PC-3 (cell line): ENCODE data around the gene FLT3. TPM values are rescaled to one million over a fixed set of nuclear protein-coding genes. Genes with fewer than 3 reads are reported as not detected.

Source experiments
- ATAC-seq: fragments of 200-7000 bp; cut with Tn5 transposase; 2 replicates; pipeline ENCODE4 v1.9.1; 2020; ENCODE audit warnings: mild to moderate bottlenecking, moderate library complexity
- BruUV-seq: library from RNA; stranded (reverse); fragments of 400-500 nt; replicated peaks from 2 replicates; lab custom pipeline; 2021; lab: Mats Ljungman, UMichigan
- CTCF ChIA-PET: fragments of 300-600 bp; sonication (Branson Sonifier 250); formaldehyde crosslinking; loops from one replicate; lab custom pipeline; 2022; ENCODE audit warnings: antibody characterized with exemption; lab: Charles Lee
- POLR2A ChIA-PET: fragments of 300-600 bp; sonication (Branson Sonifier 250); formaldehyde crosslinking; loops from one replicate; lab custom pipeline; 2022; ENCODE audit warnings: antibody characterized with exemption; ENCODE audit not compliant: unreplicated experiment; lab: Charles Lee
- DNase-seq: peaks from one replicate; pipeline ENCODE4 v3.0.0-alpha.2; 2015
- H2AFZ ChIP-seq: fragments of 300-600 bp; sonication (generic); 2 replicates; pipeline ENCODE4 v1.6.0; 2016; ENCODE audit warnings: antibody characterized with exemption, low read length
- H3F3A ChIP-seq: fragments of 300-600 bp; sonication (generic); one replicate; pipeline ENCODE4 v1.6.0; 2017; ENCODE audit warnings: antibody characterized with exemption, low read length, control low read depth, mild to moderate bottlenecking; ENCODE audit not compliant: unreplicated experiment
- H3K27ac ChIP-seq: fragments of 300-600 bp; sonication (generic); 2 replicates; pipeline ENCODE4 v1.5.1; 2016; ENCODE audit warnings: mild to moderate bottlenecking, low read length
- H3K27me3 ChIP-seq: fragments of 300-600 bp; sonication (generic); 2 replicates; pipeline ENCODE4 v1.6.1; 2016; ENCODE audit warnings: low read length, mixed read lengths
- H3K36me3 ChIP-seq: fragments of 300-600 bp; sonication (generic); 2 replicates; pipeline ENCODE4 v1.6.1; 2016; ENCODE audit warnings: low read depth, mixed run types, low read length, mixed read lengths
- H3K4me1 ChIP-seq: fragments of 300-600 bp; sonication (generic); 2 replicates; pipeline ENCODE4 v1.5.1; 2016; ENCODE audit warnings: low read length; ENCODE audit not compliant: insufficient read depth
- H3K4me2 ChIP-seq: fragments of 300-600 bp; sonication (generic); 2 replicates; pipeline ENCODE4 v1.6.0; 2016; ENCODE audit warnings: low read length
- H3K4me3 ChIP-seq: fragments of 300-600 bp; sonication (generic); 2 replicates; pipeline ENCODE4 v1.5.1; 2016; ENCODE audit warnings: mild to moderate bottlenecking, low read length, mixed read lengths
- H3K79me2 ChIP-seq: fragments of 300-600 bp; sonication (generic); 2 replicates; pipeline ENCODE4 v1.6.1; 2017; ENCODE audit warnings: low read length, mixed read lengths
- H3K9ac ChIP-seq: fragments of 300-600 bp; sonication (generic); 2 replicates; pipeline ENCODE4 v1.6.0; 2016; ENCODE audit warnings: mild to moderate bottlenecking, low read length
- H3K9me2 ChIP-seq: fragments of 300-600 bp; sonication (generic); replicated peaks from 2 replicates; pipeline ENCODE4 v1.6.1; 2016; ENCODE audit warnings: mixed run types, low read length, mixed read lengths
- H3K9me3 ChIP-seq: fragments of 300-600 bp; sonication (generic); 2 replicates; pipeline ENCODE4 v1.6.1; 2016; ENCODE audit warnings: low read length, mixed read lengths
- H4K20me1 ChIP-seq: fragments of 300-600 bp; sonication (generic); 2 replicates; pipeline ENCODE4 v1.6.1; 2016; ENCODE audit warnings: low read length, mixed read lengths
- EZH2 ChIP-seq: fragments of 300-600 bp; sonication (generic); IDR thresholded peaks from one replicate; pipeline ENCODE4 v1.6.1; 2017; ENCODE audit warnings: antibody characterized with exemption, mild to moderate bottlenecking, low read length; ENCODE audit not compliant: unreplicated experiment
- EZH2phosphoT487 ChIP-seq: fragments of 300-600 bp; sonication (generic); IDR thresholded peaks from 2 replicates; pipeline ENCODE4 v1.6.1; 2018; ENCODE audit warnings: mild to moderate bottlenecking, antibody characterized with exemption, low read length, borderline replicate concordance
- intact Hi-C: fragments of 100-400 bp; cut with micrococcal nuclease; formaldehyde crosslinking; loops from 2 replicates; pipeline ENCODE4 v1.9.0; 2023
- total RNA-seq: library from RNA; depleted of rRNA; stranded (reverse); fragments of >200 nt; gene quantifications from 2 replicates; pipeline ENCODE4 v1.2.3, GENCODE V29; 2014
- TF ChIP-seq, protein P1 (sequence below): fragments of 300-600 bp; sonication (generic); conservative IDR thresholded peaks from 2 replicates; pipeline ENCODE4 v1.5.1; 2017; ENCODE audit warnings: antibody characterized with exemption, low read depth, mild to moderate bottlenecking, low read length

The FLT3 gene
- total RNA-seq, 1 experiment from 2014 or later: not detected

DNA sequence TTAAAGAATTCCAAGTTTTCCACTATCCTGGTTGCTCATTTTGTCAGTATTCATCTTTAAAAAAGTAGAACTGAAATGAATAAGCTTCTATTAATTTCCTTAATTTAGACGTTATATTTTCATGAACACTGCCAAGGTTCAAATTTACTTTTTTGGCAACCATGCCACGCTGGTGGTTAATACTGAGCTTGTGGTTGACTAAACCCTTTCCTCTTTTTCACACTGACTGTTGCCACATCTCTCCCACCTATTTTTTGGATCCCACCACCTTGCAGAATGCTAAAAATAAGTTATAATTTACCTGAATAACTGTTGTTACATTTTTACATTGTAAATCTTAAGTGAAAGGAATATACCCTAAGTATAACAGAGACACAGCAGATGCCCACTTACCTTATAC is 45.0 kb downstream of the FLT3 start:
- no peaks in the 10 kb centered on the region for H4K20me1 ChIP-seq
- no peak overlapping the region for H2AFZ ChIP-seq
- no peaks in the 10 kb centered on the region for H3K36me3 ChIP-seq
- no peak overlapping the region for H3K4me3 ChIP-seq
- no peak for TF ChIP-seq EZH2phosphoT487
- TF ChIP-seq EZH2: no peak
- TF ChIP-seq, protein P1, sequence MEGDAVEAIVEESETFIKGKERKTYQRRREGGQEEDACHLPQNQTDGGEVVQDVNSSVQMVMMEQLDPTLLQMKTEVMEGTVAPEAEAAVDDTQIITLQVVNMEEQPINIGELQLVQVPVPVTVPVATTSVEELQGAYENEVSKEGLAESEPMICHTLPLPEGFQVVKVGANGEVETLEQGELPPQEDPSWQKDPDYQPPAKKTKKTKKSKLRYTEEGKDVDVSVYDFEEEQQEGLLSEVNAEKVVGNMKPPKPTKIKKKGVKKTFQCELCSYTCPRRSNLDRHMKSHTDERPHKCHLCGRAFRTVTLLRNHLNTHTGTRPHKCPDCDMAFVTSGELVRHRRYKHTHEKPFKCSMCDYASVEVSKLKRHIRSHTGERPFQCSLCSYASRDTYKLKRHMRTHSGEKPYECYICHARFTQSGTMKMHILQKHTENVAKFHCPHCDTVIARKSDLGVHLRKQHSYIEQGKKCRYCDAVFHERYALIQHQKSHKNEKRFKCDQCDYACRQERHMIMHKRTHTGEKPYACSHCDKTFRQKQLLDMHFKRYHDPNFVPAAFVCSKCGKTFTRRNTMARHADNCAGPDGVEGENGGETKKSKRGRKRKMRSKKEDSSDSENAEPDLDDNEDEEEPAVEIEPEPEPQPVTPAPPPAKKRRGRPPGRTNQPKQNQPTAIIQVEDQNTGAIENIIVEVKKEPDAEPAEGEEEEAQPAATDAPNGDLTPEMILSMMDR: no peak
- H3K79me2 ChIP-seq: no peaks in the 10 kb centered on the region
- ATAC-seq (no peak), DNase-seq (no peak)
- no peaks in the 10 kb centered on the region for H3K9me3 ChIP-seq
- H3F3A ChIP-seq: no peaks in the 10 kb centered on the region
- ChIA-PET CTCF (no interaction called here), POLR2A (no interaction called here)
- H3K4me1 ChIP-seq: no peaks in the 10 kb centered on the region
- no peak overlapping the region for H3K27ac ChIP-seq
- peaks cover 42% of the 10 kb centered on the region for H3K27me3 ChIP-seq
- intact Hi-C loops: no loop called here
- no peaks in the 10 kb centered on the region for H3K9me2 ChIP-seq
- H3K4me2 ChIP-seq: no peak overlapping the region
- H3K9ac ChIP-seq: no peak overlapping the region
- no TSS peak for BruUV-seq

DNA sequence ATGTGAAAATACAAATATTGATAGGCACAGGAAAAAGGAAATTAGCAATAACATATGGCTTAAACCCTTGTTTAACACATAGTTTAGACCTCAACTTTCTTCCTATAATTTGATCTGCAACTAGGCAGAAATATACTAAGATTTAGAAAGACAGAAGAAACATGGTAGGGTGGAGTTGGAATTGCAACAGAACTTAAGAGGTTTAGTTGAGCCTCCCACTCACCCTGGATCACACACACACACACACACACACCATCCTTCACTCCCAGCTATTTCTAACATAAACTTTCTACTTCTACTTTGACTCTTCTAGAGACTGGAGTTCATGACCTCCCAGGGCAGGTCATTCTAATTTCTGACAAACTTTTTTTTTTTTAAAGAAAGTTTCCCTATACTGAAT is 47.4 kb downstream of the FLT3 start:
- TF ChIP-seq, protein P1: no peak
- no peak for TF ChIP-seq EZH2phosphoT487
- no peak for TF ChIP-seq EZH2
- Histone ChIP-seq H3K9ac (no peak overlapping the region), H2AFZ (no peak overlapping the region), H3K9me3 (no peaks in the 10 kb centered on the region), H3F3A (no peaks in the 10 kb centered on the region), H3K4me3 (no peak overlapping the region), H3K4me1 (no peaks in the 10 kb centered on the region; the same call in 1 of the 2 replicates), H3K4me2 (no peak overlapping the region), H3K9me2 (no peaks in the 10 kb centered on the region), H3K36me3 (no peaks in the 10 kb centered on the region), H4K20me1 (no peaks in the 10 kb centered on the region), H3K27ac (no peak overlapping the region), H3K27me3 (peaks cover 60% of the 10 kb centered on the region), H3K79me2 (no peaks in the 10 kb centered on the region)
- DNase-seq (no peak), ATAC-seq (no peak)
- intact Hi-C loops: no loop called here
- ChIA-PET POLR2A (no interaction called here), CTCF (no interaction called here)
- BruUV-seq: no TSS peak

DNA sequence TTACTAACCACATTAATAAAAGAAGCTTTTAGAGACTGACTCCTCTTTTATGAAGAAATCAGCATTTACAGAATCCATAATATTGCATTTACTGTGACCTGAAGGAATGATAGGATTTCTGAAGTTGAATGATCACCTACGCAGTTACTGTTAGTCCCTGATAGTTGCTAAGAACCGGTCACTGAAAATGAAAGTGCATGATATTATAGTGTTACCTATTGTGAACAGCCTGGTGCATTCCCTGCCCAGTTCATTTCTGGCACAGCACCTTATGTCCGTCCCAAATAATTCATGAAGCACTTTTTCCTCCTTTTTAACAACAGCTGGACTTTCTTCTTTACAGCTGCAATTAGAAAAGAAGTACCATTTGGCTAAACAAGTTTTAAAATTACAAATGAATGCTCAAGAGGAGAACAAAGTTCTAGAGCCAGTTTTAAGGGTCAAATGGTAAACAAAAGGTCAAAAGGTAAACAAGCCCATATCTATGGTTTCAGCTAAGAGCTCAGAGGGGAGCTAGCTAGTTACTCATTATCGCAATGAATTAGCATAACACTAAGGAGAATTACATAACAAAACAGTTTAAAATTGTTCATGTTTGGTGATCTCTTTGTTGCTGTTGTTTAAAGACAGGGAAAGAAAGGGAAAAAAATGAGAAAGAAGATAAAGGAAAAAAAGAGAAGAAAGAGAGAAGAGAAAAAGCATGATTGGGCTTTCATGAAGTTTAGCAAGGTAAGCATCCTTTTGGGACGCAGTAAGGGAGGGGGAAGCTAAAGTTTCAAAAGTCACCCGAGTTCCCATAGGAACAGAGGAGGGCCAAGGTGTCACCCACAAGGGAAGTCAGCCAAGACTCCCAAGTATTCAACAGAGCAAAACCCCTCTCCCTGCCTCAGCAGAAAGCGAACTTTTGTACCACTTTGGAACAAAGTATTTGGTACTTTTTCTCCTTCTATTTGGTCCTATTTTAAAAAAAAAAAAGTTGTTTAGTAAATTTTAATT is 50.2 kb downstream of the FLT3 start:
- Histone ChIP-seq H3F3A (no peaks in the 10 kb centered on the region), H3K4me2 (no peak overlapping the region), H3K9me3 (no peaks in the 10 kb centered on the region), H3K4me3 (no peak overlapping the region), H3K27ac (no peak overlapping the region), H3K27me3 (peaks cover 36% of the 10 kb centered on the region), H2AFZ (no peak overlapping the region), H4K20me1 (no peaks in the 10 kb centered on the region), H3K36me3 (no peaks in the 10 kb centered on the region), H3K9me2 (no peaks in the 10 kb centered on the region), H3K4me1 (no peaks in the 10 kb centered on the region; the same call in 1 of the 2 replicates), H3K79me2 (no peaks in the 10 kb centered on the region), H3K9ac (no peak overlapping the region)
- CTCF ChIA-PET: no interaction called here
- ATAC-seq (no peak), DNase-seq (no peak)
- intact Hi-C loops: no loop called here
- POLR2A ChIA-PET: no interaction called here
- BruUV-seq: no TSS peak
- TF ChIP-seq EZH2 (no peak), EZH2phosphoT487 (no peak)
- TF ChIP-seq, protein P1: no peak
